Liver (tissue), 9 donors: ENCODE data around the gene KHK. TPM values are rescaled to one million over a fixed set of nuclear protein-coding genes. Genes with fewer than 3 reads are reported as not detected.

ENCODE experiments used
- DNase-seq: peaks from one replicate; pipeline ENCODE4 v3.0.0-alpha.2; 2017; ENCODE audit warnings: low spot score
- H3K27ac ChIP-seq, 2 donors: one replicate each; pipeline ENCODE4 v1.7.0; 2013; ENCODE audit warnings: inconsistent platforms in 2 of 2, low read length in 2 of 2, control low read depth in 1 of 2, low read depth in 1 of 2, mild to moderate bottlenecking in 1 of 2
- H3K27me3 ChIP-seq, 4 donors: one replicate each; pipeline versions ENCODE4 v1.6.1 to v1.7.0; 2013; ENCODE audit warnings: low read length in 3 of 4, inconsistent platforms in 1 of 4, mild to moderate bottlenecking in 1 of 4, moderate library complexity in 1 of 4; ENCODE audit not compliant: control insufficient read depth in 4 of 4, insufficient read depth in 4 of 4
- H3K36me3 ChIP-seq, 4 donors: one replicate each; pipeline versions ENCODE4 v1.6.1 to v1.7.0; 2013; ENCODE audit warnings: low read length in 3 of 4, mild to moderate bottlenecking in 3 of 4, low read depth in 1 of 4, moderate library complexity in 1 of 4; ENCODE audit not compliant: control insufficient read depth in 4 of 4, insufficient read depth in 3 of 4
- H3K4me1 ChIP-seq, 4 donors: one replicate each; pipeline versions ENCODE4 v1.6.1 to v1.7.0; 2013; ENCODE audit warnings: low read length in 3 of 4, mild to moderate bottlenecking in 3 of 4, moderate library complexity in 1 of 4; ENCODE audit not compliant: control insufficient read depth in 4 of 4, insufficient read depth in 4 of 4
- H3K4me3 ChIP-seq, 3 donors: one replicate each; pipeline versions ENCODE4 v1.6.1 to v1.7.0; 2013; ENCODE audit warnings: low read length in 3 of 3, control low read depth in 1 of 3, low read depth in 1 of 3, mild to moderate bottlenecking in 1 of 3
- H3K9ac ChIP-seq, 2 donors: one replicate each; pipeline ENCODE4 v1.7.0; 2013; ENCODE audit warnings: low read length in 2 of 2, mild to moderate bottlenecking in 2 of 2, moderate library complexity in 2 of 2, control low read depth in 1 of 2, low read depth in 1 of 2
- H3K9me3 ChIP-seq, 4 donors: one replicate each; pipeline versions ENCODE4 v1.6.1 to v1.7.0; 2013; ENCODE audit warnings: low read length in 3 of 4; ENCODE audit not compliant: control insufficient read depth in 4 of 4
- ATF3 ChIP-seq: IDR thresholded peaks from 2 replicates; pipeline ENCODE4 v1.6.1; 2016; ENCODE audit warnings: antibody characterized with exemption
- EGR1 ChIP-seq, 2 donors: IDR thresholded peaks; 2 replicates each; pipeline ENCODE4 v1.6.1; 2016 to 2018; ENCODE audit warnings: antibody characterized with exemption in 2 of 2, low read depth in 2 of 2
- FOXA1 ChIP-seq: IDR thresholded peaks from 2 replicates; pipeline ENCODE4 v1.6.1; 2016; ENCODE audit warnings: antibody characterized with exemption
- FOXA2 ChIP-seq: IDR thresholded peaks from 2 replicates; pipeline ENCODE4 v1.6.1; 2016; ENCODE audit warnings: antibody characterized with exemption
- GABPA ChIP-seq, 2 donors: IDR thresholded peaks in 1 of 2; conservative IDR thresholded peaks in 1 of 2; 2 replicates each; pipeline ENCODE4 v1.6.1; 2016; ENCODE audit warnings: antibody characterized with exemption in 2 of 2, mild to moderate bottlenecking in 1 of 2, moderate library complexity in 1 of 2
- HNF4A ChIP-seq, 2 donors: conservative IDR thresholded peaks; 2 replicates each; pipeline ENCODE4 v1.6.1; 2016; ENCODE audit warnings: antibody characterized with exemption in 2 of 2, mild to moderate bottlenecking in 2 of 2
- HNF4G ChIP-seq: IDR thresholded peaks from 2 replicates; pipeline ENCODE4 v1.6.1; 2016; ENCODE audit warnings: antibody characterized with exemption
- JUND ChIP-seq, 2 donors: IDR thresholded peaks; 2 replicates each; pipeline ENCODE4 v1.6.1; 2016; ENCODE audit warnings: antibody characterized with exemption in 2 of 2
- MAX ChIP-seq: IDR thresholded peaks from 2 replicates; pipeline ENCODE4 v1.6.1; 2016; ENCODE audit warnings: antibody characterized with exemption
- NR2F2 ChIP-seq: IDR thresholded peaks from 2 replicates; pipeline ENCODE4 v1.6.1; 2016; ENCODE audit warnings: antibody characterized with exemption
- RAD21 ChIP-seq, 2 donors: IDR thresholded peaks; 2 replicates each; pipeline ENCODE4 v1.6.1; 2016; ENCODE audit warnings: antibody characterized with exemption in 2 of 2, mild to moderate bottlenecking in 2 of 2
- REST ChIP-seq: IDR thresholded peaks from 2 replicates; pipeline ENCODE4 v1.6.1; 2016; ENCODE audit warnings: antibody characterized with exemption, mild to moderate bottlenecking
- RXRA ChIP-seq, 2 donors: IDR thresholded peaks; 2 replicates each; pipeline ENCODE4 v1.6.1; 2017 to 2018; ENCODE audit warnings: antibody characterized with exemption in 2 of 2, mild to moderate bottlenecking in 1 of 2
- SP1 ChIP-seq: IDR thresholded peaks from 2 replicates; pipeline ENCODE4 v1.6.1; 2018; ENCODE audit warnings: antibody characterized with exemption, mild to moderate bottlenecking
- TAF1 ChIP-seq: conservative IDR thresholded peaks from 2 replicates; pipeline ENCODE4 v1.6.1; 2016; ENCODE audit warnings: antibody characterized with exemption, mild to moderate bottlenecking
- YY1 ChIP-seq: IDR thresholded peaks from 2 replicates; pipeline ENCODE4 v1.6.1; 2016; ENCODE audit warnings: antibody characterized with exemption, mild to moderate bottlenecking
- ZBTB33 ChIP-seq: IDR thresholded peaks from 2 replicates; pipeline ENCODE4 v1.6.1; 2016; ENCODE audit warnings: antibody characterized with exemption
- WGBS: extraction: QIAGEN DNeasy Blood & Tissue Kit; methylation state at CpG from one replicate; pipeline ENCODE4 v1.1.7; 2013; 5-methylcytosine and 5-hydroxymethylcytosine counted together
- polyA plus RNA-seq, 2 donors: library from polyadenylated mRNA; stranded (reverse) in 1 of 2; unstranded in 1 of 2; fragments of 200-250 nt in 1 of 2; fragments of >200 nt in 1 of 2; fragmentation: Nextera tagmentation in 1 of 2; extraction: Ambion mirVana in 1 of 2; gene quantifications; one replicate each; pipeline versions ENCODE4 v1.2.1 to v1.2.3, GENCODE V29; 2013 to 2015
- total RNA-seq, 2 donors: library from RNA; depleted of rRNA; stranded (reverse); fragments of >200 nt; gene quantifications; one replicate each; pipeline ENCODE4 v1.2.3, GENCODE V29; 2014
- TF ChIP-seq, protein P1 (sequence below): fragments of 150-350 bp; IDR thresholded peaks from 2 replicates; pipeline ENCODE4 v1.5.1; 2017; ENCODE audit warnings: improper control_type of control experiment, low read depth, low read length; ENCODE audit not compliant: missing input control
- donor health status: healthy.
- donor health status: healthy.
- donor health status: healthy.
- donor health status: healthy.
- donor health status: healthy.

KHK gene
- total and polyA plus RNA-seq, 4 donors = 26.1 to 462 (median 188) TPM

DNA sequence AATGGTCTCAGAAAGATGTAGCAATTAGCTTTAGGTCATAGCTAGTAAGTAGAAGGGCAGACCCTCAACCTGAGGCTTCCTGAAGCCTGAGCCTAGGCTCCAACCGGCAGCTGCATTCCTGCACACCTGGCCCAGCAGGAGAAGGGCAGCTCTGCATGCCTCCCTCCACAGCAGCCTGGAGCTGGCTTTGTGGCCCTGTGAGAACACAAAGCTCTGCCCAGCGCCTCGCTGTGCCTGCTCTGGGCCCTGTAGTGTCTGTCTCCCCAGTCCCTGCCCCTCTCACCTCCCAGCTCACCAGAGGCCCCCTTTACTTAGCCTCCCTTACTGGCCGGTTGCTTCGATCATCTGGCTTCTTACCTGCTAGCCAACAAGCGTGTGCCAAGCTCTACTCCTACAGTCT lies 47.1 kb upstream of the KHK start:
- H3K9ac ChIP-seq = no peak overlapping the region
- H3K27ac ChIP-seq = no peak overlapping the region
- H3K36me3 ChIP-seq = peaks cover 25 to 75% (median 57%) of the 10 kb centered on the region in 4 donors
- TF ChIP-seq GABPA (IDR thresholded peaks at IDR 0.05 in 1 of 2, conservative IDR thresholded peaks at IDR 0.05 in 1 of 2) (no peak), HNF4G (no peak), SP1 (no peak), JUND (IDR thresholded peaks at IDR 0.05) (no peak), RAD21 (IDR thresholded peaks at IDR 0.05) (no peak), EGR1 (IDR thresholded peaks at IDR 0.05; ENCODE audit: low read depth in 2 of 2) (no peak), REST (no peak), NR2F2 (no peak)
- no peaks in the 10 kb centered on the region for H3K27me3 ChIP-seq
- H3K4me3 ChIP-seq = no peak overlapping the region
- H3K9me3 ChIP-seq = no peaks in the 10 kb centered on the region
- DNase-seq = no peak
- peaks cover 0 to 11% (median 3%) of the 10 kb centered on the region in 4 donors for H3K4me1 ChIP-seq
- 95% methylated on average over 6 of the region's 6 CpGs for WGBS

- 96% methylated on average over 7 of the region's 7 CpGs for WGBS
- Histone ChIP-seq H3K9me3 (no peaks in the 10 kb centered on the region), H3K36me3 (peaks cover 25 to 75% (median 57%) of the 10 kb centered on the region in 4 donors), H3K27me3 (no peaks in the 10 kb centered on the region), H3K27ac (no peak overlapping the region), H3K4me1 (peaks cover 0 to 11% (median 3%) of the 10 kb centered on the region in 4 donors), H3K9ac (no peak overlapping the region), H3K4me3 (no peak overlapping the region)
- TF ChIP-seq ATF3 (no peak), TAF1 (no peak), RXRA (IDR thresholded peaks at IDR 0.05) (no peak), FOXA1 (no peak), HNF4A (conservative IDR thresholded peaks at IDR 0.05) (no peak), GABPA (IDR thresholded peaks at IDR 0.05 in 1 of 2, conservative IDR thresholded peaks at IDR 0.05 in 1 of 2) (no peak), SP1 (no peak), REST (no peak), ZBTB33 (no peak), FOXA2 (no peak), EGR1 (IDR thresholded peaks at IDR 0.05; ENCODE audit: low read depth in 2 of 2) (no peak), NR2F2 (no peak), JUND (IDR thresholded peaks at IDR 0.05) (no peak), MAX (no peak), RAD21 (IDR thresholded peaks at IDR 0.05) (no peak), YY1 (no peak), HNF4G (no peak)
- TF ChIP-seq, protein P1, sequence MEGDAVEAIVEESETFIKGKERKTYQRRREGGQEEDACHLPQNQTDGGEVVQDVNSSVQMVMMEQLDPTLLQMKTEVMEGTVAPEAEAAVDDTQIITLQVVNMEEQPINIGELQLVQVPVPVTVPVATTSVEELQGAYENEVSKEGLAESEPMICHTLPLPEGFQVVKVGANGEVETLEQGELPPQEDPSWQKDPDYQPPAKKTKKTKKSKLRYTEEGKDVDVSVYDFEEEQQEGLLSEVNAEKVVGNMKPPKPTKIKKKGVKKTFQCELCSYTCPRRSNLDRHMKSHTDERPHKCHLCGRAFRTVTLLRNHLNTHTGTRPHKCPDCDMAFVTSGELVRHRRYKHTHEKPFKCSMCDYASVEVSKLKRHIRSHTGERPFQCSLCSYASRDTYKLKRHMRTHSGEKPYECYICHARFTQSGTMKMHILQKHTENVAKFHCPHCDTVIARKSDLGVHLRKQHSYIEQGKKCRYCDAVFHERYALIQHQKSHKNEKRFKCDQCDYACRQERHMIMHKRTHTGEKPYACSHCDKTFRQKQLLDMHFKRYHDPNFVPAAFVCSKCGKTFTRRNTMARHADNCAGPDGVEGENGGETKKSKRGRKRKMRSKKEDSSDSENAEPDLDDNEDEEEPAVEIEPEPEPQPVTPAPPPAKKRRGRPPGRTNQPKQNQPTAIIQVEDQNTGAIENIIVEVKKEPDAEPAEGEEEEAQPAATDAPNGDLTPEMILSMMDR = no peak
- DNase-seq = no peak
Measured at GRCh38 chr2:27039871-27040270, 46.7 kb upstream of the KHK start.
